K562 (cell line): ENCODE results near the gene VWA3B. TPM values are rescaled to one million over a fixed set of nuclear protein-coding genes. Genes with fewer than 3 reads are reported as not detected.

ENCODE experiments used
- ATAC-seq: fragments of 200-7000 bp; cut with Tn5 transposase; 3 replicates; pipeline ENCODE4 v1.9.1; 2020; ENCODE audit warnings: moderate library complexity
- BruUV-seq: library from RNA; stranded (reverse); fragments of 400-500 nt; replicated peaks from 2 replicates; lab custom pipeline; 2021; lab: Mats Ljungman, UMichigan
- CTCF ChIA-PET: fragments of 300-600 bp; formaldehyde crosslinking; extraction: SDS; loops from one replicate; lab custom pipeline; 2021; ENCODE audit warnings: low intra/inter-chr PET ratio; lab: Yijun Ruan, JAX
- POLR2A ChIA-PET: fragments of 300-600, 350-650 bp; sonication (Branson Sonifier 250); formaldehyde crosslinking; extraction: SDS; loops from one replicate; lab custom pipeline; 2021; ENCODE audit warnings: antibody characterized with exemption, inconsistent platforms; lab: Yijun Ruan, JAX
- DNase-seq, 4 experiments: peaks; one replicate each; pipeline versions ENCODE4 v3.0.0 to v3.0.0-alpha.2; 2011 to 2018; ENCODE audit warnings: low spot score in 3 of 4, mixed read lengths in 3 of 4; ENCODE audit errors: extremely low read depth in 1 of 4
- FAIRE-seq: peaks from 2 replicates; lab custom pipeline; 2011; peaks lifted over from hg19 to GRCh38; lab: Jason Lieb, UNC
- H2AFZ ChIP-seq: 2 replicates; pipeline ENCODE4 v1.6.0; 2011; ENCODE audit warnings: low read depth, low read length, control low read depth, inconsistent platforms
- H3K27ac ChIP-seq: fragments of 200-600 bp; 3 replicates; pipeline ENCODE4 v1.8.0; 2011; ENCODE audit warnings: low read depth, mild to moderate bottlenecking, control low read depth, inconsistent platforms, low read length, moderate library complexity, mixed read lengths; ENCODE audit errors: extremely low read depth
- H3K27me3 ChIP-seq, 2 experiments: fragments of 300-600 bp in 1 of 2; 2 replicates in 1 of 2; 3 replicates in 1 of 2; pipeline versions ENCODE4 v1.6.0 to v1.8.0; 2011; ENCODE audit warnings: inconsistent platforms in 2 of 2, low read length in 2 of 2, mild to moderate bottlenecking in 1 of 2, mixed read lengths in 1 of 2, moderate library complexity in 1 of 2; ENCODE audit not compliant: control insufficient read depth in 2 of 2, insufficient read depth in 2 of 2
- H3K36me3 ChIP-seq: fragments of 300-600 bp; 3 replicates; pipeline ENCODE4 v1.8.0; 2011; ENCODE audit warnings: mild to moderate bottlenecking, low read length, inconsistent platforms; ENCODE audit not compliant: control insufficient read depth, insufficient read depth
- H3K4me1 ChIP-seq, 2 experiments: fragments of 200-600 bp in 1 of 2; replicated peaks in 1 of 2; 2 replicates in 1 of 2; 3 replicates in 1 of 2; pipeline versions ENCODE4 v1.5.1 to v1.8.0; 2011; ENCODE audit warnings: inconsistent platforms in 2 of 2, low read length in 2 of 2, mild to moderate bottlenecking in 1 of 2, mixed read lengths in 1 of 2, moderate library complexity in 1 of 2; ENCODE audit not compliant: control insufficient read depth in 2 of 2, insufficient read depth in 2 of 2
- H3K4me2 ChIP-seq: 2 replicates; pipeline ENCODE4 v1.6.1; 2011; ENCODE audit warnings: low read length, control low read depth, inconsistent platforms, mixed read lengths; ENCODE audit not compliant: insufficient read depth
- H3K4me3 ChIP-seq: fragments of 200-600 bp; sonication (generic), shearing (Covaris generic); 2 replicates; pipeline ENCODE4 v1.5.1; 2016; ENCODE audit warnings: control low read depth, inconsistent platforms
- H3K79me2 ChIP-seq: fragments of 200-600 bp; 3 replicates; pipeline ENCODE4 v1.8.0; 2011; ENCODE audit warnings: low read length, inconsistent platforms; ENCODE audit not compliant: control insufficient read depth, insufficient read depth
- H3K9ac ChIP-seq, 2 experiments: 2 replicates each; pipeline versions ENCODE4 v1.6.0 to v1.6.1; 2011; ENCODE audit warnings: low read depth in 2 of 2, low read length in 2 of 2, control low read depth in 1 of 2, inconsistent platforms in 1 of 2, mild to moderate bottlenecking in 1 of 2, mixed read lengths in 1 of 2; ENCODE audit not compliant: insufficient read depth in 1 of 2
- H3K9me1 ChIP-seq: one replicate; pipeline ENCODE4 v1.6.0; 2011; ENCODE audit warnings: inconsistent platforms, mild to moderate bottlenecking, low read length, moderate library complexity; ENCODE audit not compliant: control insufficient read depth, insufficient read depth
- H3K9me3 ChIP-seq: replicated peaks from 2 replicates; pipeline ENCODE4 v1.5.1; 2011; ENCODE audit warnings: low read depth, low read length, inconsistent platforms; ENCODE audit not compliant: control insufficient read depth, insufficient read depth
- H4K20me1 ChIP-seq: replicated peaks from 2 replicates; pipeline ENCODE4 v1.6.1; 2011; ENCODE audit warnings: low read length, inconsistent platforms, mixed read lengths; ENCODE audit not compliant: control insufficient read depth, insufficient read depth
- CCNT2 ChIP-seq: IDR thresholded peaks from 2 replicates; pipeline ENCODE4 v1.6.1; 2011; ENCODE audit warnings: borderline replicate concordance, low read depth, mild to moderate bottlenecking, moderate library complexity, mixed read lengths, low read length; ENCODE audit not compliant: insufficient read length; ENCODE audit errors: extremely low read depth
- FUS ChIP-seq: fragments of 200-400 bp; formaldehyde crosslinking; optimal IDR thresholded peaks from 2 replicates; pipeline ENCODE3; 2017; ENCODE audit warnings: low read depth, low read length
- HDAC3 ChIP-seq: fragments of 450-650 bp; IDR thresholded peaks from 2 replicates; pipeline ENCODE4 v1.6.1; 2018; ENCODE audit warnings: borderline replicate concordance, mild to moderate bottlenecking, moderate library complexity; ENCODE audit not compliant: partially characterized antibody
- MTA1 ChIP-seq: fragments of 450-650 bp; IDR thresholded peaks from 2 replicates; pipeline ENCODE4 v1.6.1; 2017; ENCODE audit warnings: borderline replicate concordance
- RBM25 ChIP-seq: fragments of 200-400 bp; formaldehyde crosslinking; IDR thresholded peaks from 2 replicates; pipeline ENCODE4 v1.6.1; 2018; ENCODE audit warnings: low read length, low read depth, moderate library complexity; ENCODE audit not compliant: severe bottlenecking
- SMARCA5 ChIP-seq: fragments of 450-650 bp; IDR thresholded peaks from 2 replicates; pipeline ENCODE4 v1.6.1; 2016
- TRIM28 ChIP-seq: fragments of 450-650 bp; IDR thresholded peaks from 2 replicates; pipeline ENCODE4 v1.6.1; 2017
- XRCC5 ChIP-seq: fragments of 200-400 bp; formaldehyde crosslinking; IDR thresholded peaks from 2 replicates; pipeline ENCODE4 v1.6.1; 2017; ENCODE audit warnings: low read depth, mild to moderate bottlenecking, low read length
- WGBS: fragments of 100-300 bp; shearing (Covaris generic); methylation state at CpG from one replicate; pipeline ENCODE4 v1.1.6; 2016; ENCODE audit warnings: low coverage, mixed read lengths; ENCODE audit not compliant: insufficient coverage; ENCODE audit errors: missing lambda C conversion rate; 5-methylcytosine and 5-hydroxymethylcytosine counted together
- in situ Hi-C: fragments of 300-500 bp; cut with MboI; formaldehyde crosslinking; loops from 4 replicates; pipeline ENCODE4 v1.15.0; 2018; ENCODE audit warnings: inconsistent platforms, mixed read lengths
- intact Hi-C: fragments of 100-400 bp; cut with micrococcal nuclease; formaldehyde crosslinking; loops from 2 replicates; pipeline ENCODE4 v1.14.2; 2022
- polyA plus RNA-seq, 8 experiments: library from polyadenylated mRNA; depleted of rRNA in 4 of 8; stranded (reverse) in 5 of 8; unstranded in 3 of 8; fragments of >200 nt; fragmentation: Nextera tagmentation in 2 of 8; fragmentation: Illumina TruSeq in 1 of 8; extraction: Ambion mirVana in 2 of 8; extraction: Trizol in 1 of 8; gene quantifications; 2 replicates each; pipeline versions ENCODE4 v1.2.1 to v1.2.3, GENCODE V29; 2011 to 2014; ENCODE audit warnings: inconsistent platforms in 1 of 8, missing spikeins in 1 of 8
- total RNA-seq, 7 experiments: library from RNA; depleted of rRNA in 6 of 7; stranded (reverse); fragments of >200 nt in 6 of 7; fragmentation: Illumina TruSeq in 2 of 7; extraction: Trizol in 2 of 7; gene quantifications; 2 replicates each; pipeline versions ENCODE4 v1.2.1 to v1.2.3, GENCODE V29; 2011 to 2021; ENCODE audit warnings: low replicate concordance in 1 of 7

Gene VWA3B
- total and polyA plus RNA-seq, 9 of the 15 experiments (the other 6 are each of a cell fraction or from before 2014, with no cell fraction given) = not detected

DNA sequence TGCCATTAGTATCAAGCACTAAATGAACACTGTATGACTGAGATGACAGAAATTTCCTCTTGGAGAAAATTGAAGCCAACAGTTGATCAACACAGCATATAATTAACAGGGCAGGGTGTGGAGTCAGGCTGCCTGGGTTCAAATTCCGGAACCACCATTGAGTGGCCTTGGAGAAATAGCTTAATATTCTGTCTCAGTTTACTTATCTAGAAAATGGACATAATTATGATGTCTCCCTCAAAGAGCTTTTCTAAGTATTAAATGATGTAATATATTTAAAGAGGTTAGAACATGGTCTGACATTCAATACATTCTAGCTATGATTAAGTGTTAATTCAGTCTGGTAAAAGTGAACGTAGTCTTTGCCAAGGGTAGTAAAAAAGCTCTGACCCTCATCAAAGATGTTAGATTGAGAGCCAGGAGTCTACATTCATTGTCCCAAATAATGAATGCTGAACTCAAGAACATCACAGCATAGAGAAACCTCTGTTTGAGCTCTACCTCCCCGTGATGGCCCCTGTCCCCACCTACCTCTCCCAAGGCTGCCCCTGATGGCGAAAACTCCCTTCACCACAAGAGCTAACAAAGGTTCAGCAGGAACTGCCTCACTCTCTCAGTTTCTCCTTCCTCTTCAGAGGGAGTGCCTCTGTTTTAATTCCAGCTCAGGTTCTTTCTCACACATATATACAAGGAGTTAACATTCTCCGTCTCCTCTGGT, 2.7 kb upstream of the VWA3B start:
- WGBS = 2% methylated on average over 5 of the region's 5 CpGs
- H3K9ac ChIP-seq = no peak overlapping the region
- no peaks in the 10 kb centered on the region for H3K79me2 ChIP-seq
- in situ Hi-C loops (no loop called here), intact Hi-C loops (no loop called here)
- no peaks in the 10 kb centered on the region for H3K9me1 ChIP-seq
- H3K4me2 ChIP-seq = no peak overlapping the region
- H3K4me1 ChIP-seq = peaks cover 2 to 8% of the 10 kb centered on the region in 2 experiments; a peak in 2 of 5 replicates
- no peaks in the 10 kb centered on the region for H3K36me3 ChIP-seq
- DNase-seq = no peak
- no peak for FAIRE-seq
- H3K4me3 ChIP-seq = no peak overlapping the region
- no peak for TF ChIP-seq CCNT2
- TF ChIP-seq RBM25 = peak; percentile 52
- no peak for TF ChIP-seq MTA1
- no peak for TF ChIP-seq XRCC5
- TF ChIP-seq HDAC3 = no peak
- no peak for TF ChIP-seq TRIM28
- TF ChIP-seq SMARCA5 = no peak
- TF ChIP-seq FUS = no peak
- ChIA-PET POLR2A (no interaction called here), CTCF (no interaction called here)
- no peak overlapping the region for H3K27ac ChIP-seq
- H4K20me1 ChIP-seq = no peaks in the 10 kb centered on the region
- H2AFZ ChIP-seq = no peak overlapping the region
- no peak for ATAC-seq
- BruUV-seq = no TSS peak
- H3K27me3 ChIP-seq = peaks cover 25 to 32% of the 10 kb centered on the region in 2 experiments
- no peaks in the 10 kb centered on the region for H3K9me3 ChIP-seq
